ENCODE data around the gene MCF2L.
A peak's percentile ranks its signal among the peaks of the same experiment; 100 is the strongest.

The MCF2L gene

DNA sequence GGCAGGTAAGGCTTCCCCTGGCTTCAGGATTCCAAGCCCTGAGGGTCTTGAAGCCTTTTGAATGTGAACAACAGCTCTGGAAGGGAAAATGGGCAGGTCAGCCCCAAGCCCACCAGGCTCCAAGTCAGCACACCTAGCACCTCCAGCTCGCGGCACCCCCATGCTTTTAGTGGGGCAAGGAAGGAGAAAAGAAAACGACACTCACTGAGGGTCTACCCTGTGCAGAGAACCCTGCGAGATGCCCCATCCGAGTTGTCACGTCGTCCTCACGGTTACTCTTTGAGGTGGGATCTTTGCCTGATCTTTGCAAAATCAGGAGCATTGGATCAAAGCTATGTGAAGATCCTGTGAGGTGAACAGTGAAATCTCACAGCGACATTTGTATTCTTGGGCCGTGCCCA lies 147.9 kb downstream of the MCF2L start:
- no peak for DNase-seq

DNA sequence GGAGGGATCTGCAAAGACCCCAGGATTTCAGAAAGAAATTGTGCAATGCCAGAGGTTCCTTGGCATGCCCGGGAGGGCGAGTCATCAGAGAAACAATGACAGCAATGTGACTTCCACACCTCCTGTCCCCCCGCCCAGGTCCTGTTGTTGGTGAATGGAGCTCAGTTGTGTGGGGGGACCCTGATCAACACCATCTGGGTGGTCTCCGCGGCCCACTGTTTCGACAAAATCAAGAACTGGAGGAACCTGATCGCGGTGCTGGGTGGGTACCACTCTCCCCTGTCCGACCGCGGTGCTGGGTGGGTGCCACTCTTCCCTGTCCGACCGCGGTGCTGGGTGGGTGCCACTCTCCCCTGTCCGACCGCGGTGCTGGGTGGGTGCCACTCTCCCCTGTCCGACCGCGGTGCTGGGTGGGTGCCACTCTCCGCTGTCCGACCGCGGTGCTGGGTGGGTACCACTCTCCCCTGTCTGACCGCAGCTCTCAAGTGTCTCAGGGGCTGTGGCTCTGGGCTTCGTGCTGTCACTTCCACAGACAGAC lies 148.4 kb downstream of the MCF2L start:
- no peak for DNase-seq

GRCh38 chr13:113117911-113118260 lies 148.9 kb downstream of the MCF2L start:
- DNase-seq: no peak

GRCh38 chr13:113118261-113119021 lies 149.4 kb downstream of the MCF2L start:
- DNase-seq: no peak

GRCh38 chr13:113119166-113119821 lies 150.3 kb downstream of the MCF2L start:
- no peak for DNase-seq

DNA sequence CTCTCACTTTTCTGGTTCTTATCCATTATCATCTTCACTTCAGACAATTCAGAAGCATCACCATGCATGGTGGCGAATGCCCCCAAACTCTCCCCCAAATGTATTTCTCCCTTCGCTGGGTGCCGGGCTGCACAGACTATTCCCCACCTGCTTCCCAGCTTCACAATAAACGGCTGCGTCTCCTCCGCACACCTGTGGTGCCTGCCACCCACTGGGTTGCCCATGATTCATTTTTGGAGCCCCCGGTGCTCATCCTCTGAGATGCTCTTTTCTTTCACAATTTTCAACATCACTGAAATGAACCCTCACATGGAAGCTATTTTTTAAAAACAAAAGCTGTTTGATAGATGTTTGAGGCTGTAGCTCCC lies 150.8 kb downstream of the MCF2L start:
- DNase-seq: peak; percentile 26

GRCh38 chr13:113120300-113121182 lies 151.5 kb downstream of the MCF2L start:
- DNase-seq: no peak

DNA sequence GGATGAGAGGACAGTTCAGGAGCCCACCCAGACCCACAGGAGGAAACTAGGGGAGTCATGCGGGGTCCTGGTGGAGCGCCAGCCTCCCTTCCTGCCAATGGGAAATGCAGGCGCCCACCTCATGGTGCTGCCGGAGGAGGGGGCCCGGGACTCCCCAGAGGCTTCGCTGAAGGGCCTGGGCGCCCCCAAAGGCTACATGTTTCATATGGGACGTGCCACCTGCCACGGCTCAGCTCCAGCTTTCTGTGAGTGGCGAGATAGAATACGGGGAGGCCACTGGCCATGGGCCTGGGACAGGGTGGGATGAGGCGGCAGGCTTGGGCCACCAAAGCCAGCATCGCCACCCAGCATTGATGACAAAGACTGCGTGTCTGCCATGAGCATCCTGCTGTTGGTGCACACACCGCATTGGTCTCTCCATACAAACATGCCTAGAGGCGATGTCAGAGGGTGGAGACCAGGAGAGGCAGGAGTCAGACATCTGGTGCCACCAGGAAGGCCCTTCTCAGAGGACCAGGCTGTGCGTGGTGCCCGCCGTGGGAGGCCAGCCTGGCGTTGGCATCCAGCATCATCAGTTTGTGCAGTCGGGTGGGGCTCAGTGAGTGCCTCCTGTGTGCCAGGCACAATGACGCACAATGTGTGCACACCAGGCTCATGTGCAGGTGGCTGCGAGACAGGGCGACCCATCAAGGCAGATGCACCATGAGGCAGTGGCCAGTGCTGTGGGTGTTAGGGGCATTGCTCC lies 152.3 kb downstream of the MCF2L start:
- DNase-seq: peak; percentile 61

GRCh38 chr13:113121928-113122471 lies 153.0 kb downstream of the MCF2L start:
- no peak for DNase-seq

DNA sequence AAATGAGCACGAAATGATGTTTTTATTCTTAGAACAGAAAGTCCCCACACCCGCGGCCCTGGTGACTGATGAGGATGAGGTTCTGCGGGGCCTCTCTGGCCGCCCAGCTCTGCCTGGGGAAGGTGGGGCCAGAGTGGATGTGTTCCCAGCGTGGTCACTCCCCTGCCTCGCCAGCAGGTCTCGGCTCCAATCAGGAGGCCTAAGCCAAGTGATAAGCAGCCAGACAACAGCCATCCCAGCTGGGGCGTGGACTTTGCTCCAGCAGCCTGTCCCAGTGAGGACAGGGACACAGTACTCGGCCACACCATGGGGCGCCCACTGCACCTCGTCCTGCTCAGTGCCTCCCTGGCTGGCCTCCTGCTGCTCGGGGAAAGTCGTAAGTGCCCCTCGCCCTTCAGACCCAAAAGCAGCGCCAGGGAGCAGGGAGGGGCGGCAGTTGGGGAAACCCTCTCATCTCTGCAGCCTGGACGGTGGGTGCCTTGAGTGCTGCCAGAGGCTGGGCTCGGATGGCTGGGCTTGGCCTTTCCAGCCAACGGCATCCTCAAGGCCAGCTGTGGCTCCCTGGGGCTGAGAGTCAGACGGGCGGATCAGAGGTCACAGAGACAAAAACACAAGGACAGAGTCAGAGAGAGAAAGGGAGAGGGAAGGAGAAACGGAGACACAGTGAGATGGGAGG lies 153.7 kb downstream of the MCF2L start, which contains the start of gene F10:
Gene F10 (plus strand): TSS at position 250 of the 676 bp plus-strand sequence. CDS start 57 bp downstream, at position 307.
- DNase-seq: no peak

DNA sequence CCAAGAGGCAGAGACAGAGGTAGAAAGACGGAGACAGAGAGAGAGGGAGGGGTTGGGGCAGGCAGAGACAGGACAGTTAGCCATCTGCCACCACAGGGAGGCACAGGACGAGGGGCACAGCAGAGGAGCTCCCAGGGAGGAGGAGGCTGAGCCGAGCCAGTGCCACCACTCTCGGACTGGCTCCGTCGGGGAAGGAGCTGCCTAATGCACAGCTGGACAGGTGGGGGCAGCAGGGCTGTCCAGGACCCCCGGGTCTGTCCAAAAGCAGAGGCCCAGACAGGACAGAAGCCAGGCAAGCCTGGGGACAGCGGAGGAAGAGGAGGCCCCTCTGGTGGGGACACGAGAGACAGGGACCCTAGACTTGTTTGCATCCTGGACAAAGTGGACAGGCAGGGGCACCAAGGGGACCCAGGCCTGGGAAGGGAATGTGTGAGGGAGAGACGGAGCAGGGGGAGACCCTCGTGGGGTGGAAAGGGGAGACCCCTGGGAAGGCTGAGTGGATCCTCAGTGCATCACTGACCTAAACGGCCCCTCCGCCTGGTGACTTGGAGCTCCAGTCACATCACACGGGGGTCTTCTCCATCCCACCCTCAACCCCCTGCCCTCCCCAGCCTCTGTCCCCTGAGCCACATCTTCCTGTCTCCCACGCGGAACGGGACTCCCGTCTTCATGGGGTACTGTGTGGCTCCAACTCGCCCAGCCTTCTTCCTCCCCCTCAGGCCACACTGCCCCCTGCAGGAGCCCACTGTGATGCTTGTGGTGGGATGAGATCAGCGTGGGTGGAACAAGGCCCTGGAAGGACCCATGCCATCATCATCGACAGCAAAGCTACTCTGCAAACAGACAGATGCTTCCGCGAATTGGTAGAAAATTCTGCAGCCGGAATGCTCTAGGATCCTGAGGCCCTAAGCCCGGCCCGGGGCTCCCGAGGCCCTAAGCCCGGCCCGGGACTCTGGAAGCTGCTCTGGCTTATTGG lies 154.5 kb downstream of the MCF2L start:
- DNase-seq: no peak

DNA sequence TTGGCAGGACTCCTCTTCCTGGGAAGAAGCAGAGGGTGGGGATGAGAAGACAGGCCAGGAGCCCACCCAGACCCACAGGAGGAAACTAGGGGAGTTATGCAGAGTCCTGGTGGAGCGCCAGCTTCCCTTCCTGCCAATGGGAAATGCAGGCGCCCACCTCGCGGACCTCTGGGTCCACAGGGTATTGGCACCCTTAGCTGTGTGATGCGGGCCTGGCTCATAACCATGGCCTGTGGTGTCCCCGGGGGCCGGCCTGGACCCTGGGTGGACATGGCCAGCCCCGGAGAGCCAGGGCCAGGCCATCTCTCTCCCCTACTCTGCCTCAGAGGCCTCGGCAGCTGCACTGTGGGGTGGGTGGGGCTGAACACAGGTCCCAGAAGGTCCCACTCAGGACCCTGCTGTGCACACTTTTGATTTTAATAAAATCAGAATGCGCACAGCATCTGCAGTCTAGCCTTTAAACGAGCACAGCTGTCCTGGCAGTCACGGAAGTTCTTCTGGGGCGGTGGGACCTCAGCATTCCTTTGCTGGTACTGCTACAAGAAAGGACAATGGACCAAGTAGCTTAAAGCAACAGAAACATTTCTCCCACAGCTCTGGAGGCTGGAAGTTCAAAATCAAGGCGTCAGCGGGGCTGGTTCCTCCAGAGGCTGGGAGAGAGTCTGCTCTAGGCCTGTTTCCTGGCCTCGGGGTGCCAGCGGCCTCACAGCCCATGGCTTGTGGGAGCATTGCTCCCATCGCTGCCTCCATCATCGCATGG lies 155.4 kb downstream of the MCF2L start:
- DNase-seq: no peak

GRCh38 chr13:113125506-113126264 lies 156.7 kb downstream of the MCF2L start:
- no peak for DNase-seq

DNA sequence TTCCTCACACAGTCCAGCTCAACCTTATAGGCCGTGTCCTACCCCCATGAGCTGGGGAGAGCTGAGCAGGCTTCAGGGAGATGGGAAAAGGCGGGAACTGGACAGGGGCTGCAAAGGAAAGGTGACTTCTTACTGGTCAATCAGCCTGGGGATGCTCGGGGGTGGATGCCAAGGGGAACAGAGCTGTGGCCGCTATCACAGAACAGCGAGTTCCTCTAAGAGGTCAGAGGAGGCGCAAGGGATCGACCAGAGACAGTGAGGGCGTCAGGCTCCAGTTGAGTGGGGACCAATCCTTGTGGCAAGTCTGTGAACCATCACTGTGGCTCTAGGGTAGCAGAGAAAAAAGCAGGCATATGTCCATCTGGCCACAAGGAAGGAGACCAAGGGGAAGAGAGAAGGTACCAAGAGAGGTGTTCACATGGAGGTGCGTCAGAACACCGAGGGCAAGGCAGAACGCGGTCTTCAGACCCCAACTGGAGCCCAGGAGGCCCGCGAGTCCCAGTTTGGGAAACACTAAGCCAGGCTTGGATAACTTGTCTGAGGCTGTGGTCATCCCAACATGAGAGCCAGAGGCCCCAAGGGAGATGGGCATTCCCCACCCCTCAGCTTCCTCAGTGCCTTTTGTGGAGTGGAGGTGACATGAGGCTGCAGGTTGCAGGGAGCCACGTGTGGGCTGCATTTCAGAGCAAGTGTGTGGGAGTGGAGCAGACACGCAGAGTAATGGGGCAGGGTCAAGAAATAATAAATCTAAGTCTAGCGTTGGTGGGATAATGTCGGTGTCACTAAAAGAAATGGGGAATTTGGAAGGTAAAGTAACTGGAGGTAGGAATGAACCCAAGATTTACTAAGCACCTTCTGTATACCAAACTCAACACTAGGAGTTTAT lies 157.5 kb downstream of the MCF2L start:
- DNase-seq: no peak

DNA sequence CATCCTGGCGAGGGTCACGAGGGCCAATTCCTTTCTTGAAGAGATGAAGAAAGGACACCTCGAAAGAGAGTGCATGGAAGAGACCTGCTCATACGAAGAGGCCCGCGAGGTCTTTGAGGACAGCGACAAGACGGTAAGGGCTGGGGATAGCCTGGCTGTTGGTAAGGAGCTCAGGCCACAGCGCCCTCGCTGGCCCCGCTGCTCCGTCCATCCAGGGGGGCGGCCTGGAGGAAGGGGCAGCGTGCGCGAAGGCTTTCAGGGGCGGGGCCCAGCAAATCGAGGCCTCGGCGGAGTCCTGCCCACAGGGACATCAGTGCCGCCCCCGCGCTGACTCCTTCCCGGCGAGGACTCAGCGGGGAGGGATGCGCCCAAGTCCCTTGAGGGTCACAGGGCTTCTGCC lies 160.5 kb downstream of the MCF2L start:
- no peak for DNase-seq

- no peak for DNase-seq
Measured at GRCh38 chr13:113129921-113130750, 161.1 kb downstream of the MCF2L start.

- DNase-seq: no peak
Measured at GRCh38 chr13:113135281-113135760, 166.3 kb downstream of the MCF2L start.
